Measurements from ENCODE around the gene UBE4B. TPM values are rescaled to one million over a fixed set of nuclear protein-coding genes. Genes with fewer than 3 reads are reported as not detected.

The UBE4B gene
- total and polyA plus RNA-seq, 2 of the 4 experiments (the other 2 are of a cell fraction): 26.5 to 39.3 TPM

GRCh38 chr1:10061276-10061675 lies 28.5 kb downstream of the UBE4B start:
- no peak for DNase-seq
- Histone ChIP-seq H3K9me1 (ENCODE audit: insufficient read depth, low read length) (peaks cover 25% of the 10 kb centered on the region), H2BK120ac (ENCODE audit: low read depth, low read length) (no peak overlapping the region), H3K4ac (ENCODE audit: low read depth, low read length) (no peak overlapping the region), H2AFZ (replicated peaks; ENCODE audit: low read length, poor library complexity) (no peak overlapping the region), H2BK20ac (ENCODE audit: low read depth, low read length) (no peak overlapping the region), H4K91ac (ENCODE audit: insufficient read depth, low read depth, low read length) (no peak overlapping the region), H2BK15ac (ENCODE audit: low read depth, low read length) (no peak overlapping the region), H3K79me1 (ENCODE audit: low read depth in 1 of 2, low read length in 2 of 2) (peaks cover 54 to 89% of the 10 kb centered on the region in 2 experiments), H3K23ac (ENCODE audit: low read depth, low read length) (no peak overlapping the region), H3K4me1 (ENCODE audit: control insufficient read depth, insufficient read depth, low read length) (peaks cover 16% of the 10 kb centered on the region), H4K5ac (ENCODE audit: low read depth, low read length) (no peak overlapping the region), H3K36me3 (ENCODE audit: control insufficient read depth, insufficient read depth, low read length) (no peaks in the 10 kb centered on the region; the same call in 1 of the 2 replicates), H4K20me1 (ENCODE audit: insufficient read depth, low read length) (peaks cover 37% of the 10 kb centered on the region; the same call in 1 of the 2 replicates), H4K8ac (ENCODE audit: low read depth in 2 of 2, low read length in 2 of 2) (no peak overlapping the region), H3K9me3 (ENCODE audit: control insufficient read depth, insufficient read depth, low read length) (no peaks in the 10 kb centered on the region), H3K56ac (ENCODE audit: extremely low read depth, insufficient read depth, low read length) (no peak overlapping the region), H3K4me3 (ENCODE audit: insufficient read depth, low read depth, low read length) (no peak overlapping the region), H3K4me2 (ENCODE audit: low read depth, low read length) (no peak overlapping the region), H3K9ac (ENCODE audit: low read depth, low read length) (no peak overlapping the region), H2AK5ac (ENCODE audit: low read depth, low read length) (no peak overlapping the region), H2AK9ac (replicated peaks; ENCODE audit: low read depth, low read length, poor library complexity) (no peak overlapping the region), H3K18ac (ENCODE audit: low read depth, low read length) (no peak overlapping the region), H3K27me3 (ENCODE audit: control insufficient read depth, insufficient read depth, low read length) (no peaks in the 10 kb centered on the region), H2BK5ac (ENCODE audit: low read depth, low read length, poor library complexity, severe bottlenecking) (no peak overlapping the region), H3K27ac (ENCODE audit: insufficient read depth, low read length) (no peak overlapping the region), H3K14ac (replicated peaks; ENCODE audit: low read depth, low read length) (no peak overlapping the region)
- ChIA-PET CTCF (interaction anchor here (0.5 to 0.8 kb wide), 2 partner anchors 149 to 261 kb away, joined by 3 to 4 read pairs; partner anchors contain the start of gene KIF1B), POLR2A (ENCODE audit: unreplicated experiment) (no interaction called here)
- TF ChIP-seq USF2 (IDR thresholded peaks at IDR 0.05; ENCODE audit: low read depth, low read length) (no peak), FOS (IDR thresholded peaks at IDR 0.05; ENCODE audit: low read depth, low read length) (no peak), BHLHE40 (IDR thresholded peaks at IDR 0.05; ENCODE audit: low read depth, low read length) (no peak), RCOR1 (IDR thresholded peaks at IDR 0.05; ENCODE audit: insufficient replicate concordance, low read length) (no peak), RAD21 (IDR thresholded peaks at IDR 0.05; ENCODE audit: low read length) (no peak), POLR2A (IDR thresholded peaks at IDR 0.05; ENCODE audit: low read depth, low read length) (no peak), CTCF (conservative IDR thresholded peaks at IDR 0.05; ENCODE audit: low read depth, low read length) (no peak), RFX5 (IDR thresholded peaks at IDR 0.05; ENCODE audit: low read depth, low read length) (no peak), SMC3 (IDR thresholded peaks at IDR 0.05; ENCODE audit: low read depth, low read length) (no peak), CHD1 (IDR thresholded peaks at IDR 0.05; ENCODE audit: low read depth, low read length) (no peak), MAZ (IDR thresholded peaks at IDR 0.05; ENCODE audit: borderline replicate concordance, low read depth, low read length) (no peak), NFE2L2 (IDR thresholded peaks at IDR 0.05; ENCODE audit: low read depth, low read length) (no peak), ELK1 (IDR thresholded peaks at IDR 0.05; ENCODE audit: borderline replicate concordance, low read depth, low read length) (no peak), CEBPB (IDR thresholded peaks at IDR 0.05; ENCODE audit: low read depth, low read length) (no peak), MAFK (IDR thresholded peaks at IDR 0.05; ENCODE audit: low read depth, low read length) (no peak)
- no CpG with 5 or more reads among the region's 5 CpGs for WGBS, 2 experiments (ENCODE audit: extremely low coverage in 2 of 2, insufficient read length in 1 of 2)
- dilution Hi-C loops (cut with HindIII; ENCODE audit: low sequenced_read_pairs, unreplicated experiment) (no loop called here), in situ Hi-C loops (cut with MboI; ENCODE audit: low sequenced_read_pairs) (no loop called here), intact Hi-C loops (cut with micrococcal nuclease) (no loop called here)
- ATAC-seq (ENCODE audit: low read depth): no peak
- BruUV-seq (replicated peaks): no TSS peak
